ENCODE results near the gene KCNJ2. TPM values are rescaled to one million over a fixed set of nuclear protein-coding genes. Genes with fewer than 3 reads are reported as not detected.

The KCNJ2 gene
- total RNA-seq, 2 donors from 2014 or later, result not detected

GRCh38 chr17:70225276-70225675 is 55.9 kb downstream of the KCNJ2 start:
- Mint-ChIP-seq H3K4me3 (no peak overlapping the region), H3K4me1 (ENCODE audit: low read depth) (no peaks in the 10 kb centered on the region), H3K27me3 (ENCODE audit: low read depth) (no peaks in the 10 kb centered on the region), H3K9me3 (no peaks in the 10 kb centered on the region), H3K36me3 (ENCODE audit: insufficient read depth in 2 of 2) (no peaks in the 10 kb centered on the region), H3K27ac (no peak overlapping the region)
- no peak for DNase-seq
- ATAC-seq (replicated peaks in 1 of 2), result no peak

Other genes with a start within 250 kb of the KCNJ2 start
- gene KCNJ16, start 94.3 kb upstream of the KCNJ2 start, total RNA-seq, result not detected